HCT116 (cell line): ENCODE results near the gene PREPL. TPM values are rescaled to one million over a fixed set of nuclear protein-coding genes. Genes with fewer than 3 reads are reported as not detected.

Experiments
- ATAC-seq: fragments of 200-7000 bp; cut with Tn5 transposase; 2 replicates; pipeline ENCODE4 v1.9.1; 2020; ENCODE audit warnings: mild to moderate bottlenecking, moderate library complexity
- BruUV-seq: library from RNA; stranded (reverse); fragments of 400-500 nt; replicated peaks from 2 replicates; lab custom pipeline; 2021; lab: Mats Ljungman, UMichigan
- CTCF ChIA-PET: fragments of 300-600 bp; sonication (Branson Sonifier 250); formaldehyde crosslinking; loops from one replicate; lab custom pipeline; 2021; ENCODE audit warnings: antibody characterized with exemption; lab: Charles Lee
- POLR2A ChIA-PET: fragments of 300-600, 350-600 bp; sonication (Branson Sonifier 250); formaldehyde crosslinking; loops from one replicate; lab custom pipeline; 2021; ENCODE audit warnings: antibody characterized with exemption; lab: Charles Lee
- RAD21 ChIA-PET, 2 experiments: fragments of 300-600 bp; sonication (Branson Sonifier 250); formaldehyde crosslinking; loops; one replicate each; lab custom pipeline; 2023; ENCODE audit warnings: low total read pairs in 2 of 2; ENCODE audit not compliant: uncharacterized antibody in 2 of 2, unreplicated experiment in 2 of 2, low non-redundant PET in 1 of 2; lab: Charles Lee
- DNase-seq: peaks from one replicate; pipeline ENCODE4 v3.0.0-alpha.2; 2010; ENCODE audit warnings: low read depth, low spot score
- H2AFZ ChIP-seq: fragments of 200-600 bp; shearing (Covaris generic), sonication (generic); 2 replicates; pipeline ENCODE4 v1.6.1; 2017; ENCODE audit warnings: low read depth, mixed run types, mixed read lengths, antibody characterized with exemption, low read length; ENCODE audit not compliant: poor library complexity, severe bottlenecking
- H3K27ac ChIP-seq: 2 replicates; pipeline ENCODE4 v1.5.1; 2012; ENCODE audit warnings: low read depth, low read length
- H3K27me3 ChIP-seq: fragments of 200-600 bp; sonication (generic); 2 replicates; pipeline ENCODE4 v1.6.1; 2016; ENCODE audit warnings: mixed run types, low read length, mixed read lengths; ENCODE audit not compliant: insufficient read depth
- H3K36me3 ChIP-seq, 2 experiments: fragments of 200-500 bp in 1 of 2; fragments of 200-600 bp in 1 of 2; sonication (Bioruptor generic) in 1 of 2; sonication (generic) in 1 of 2; 2 replicates each; pipeline versions ENCODE4 v1.5.1 to v1.6.1; 2014 to 2016; ENCODE audit warnings: low read length in 2 of 2, inconsistent platforms in 1 of 2, mixed read lengths in 1 of 2, mixed run types in 1 of 2; ENCODE audit not compliant: insufficient read depth in 2 of 2, control insufficient read depth in 1 of 2
- H3K4me1 ChIP-seq, 2 experiments: fragments of 200-600 bp in 1 of 2; sonication (generic) in 1 of 2; 2 replicates each; pipeline versions ENCODE4 v1.5.1 to v1.6.1; 2012 to 2017; ENCODE audit warnings: low read length in 2 of 2, inconsistent platforms in 1 of 2, mild to moderate bottlenecking in 1 of 2, mixed read lengths in 1 of 2, mixed run types in 1 of 2, moderate library complexity in 1 of 2; ENCODE audit not compliant: insufficient read depth in 2 of 2, control insufficient read depth in 1 of 2
- H3K4me2 ChIP-seq: fragments of 200-600 bp; sonication (generic); 2 replicates; pipeline ENCODE4 v1.6.1; 2017; ENCODE audit warnings: mixed run types, low read length, mixed read lengths
- H3K4me3 ChIP-seq, 2 experiments: fragments of 200-600 bp in 1 of 2; sonication (generic) in 1 of 2; replicated peaks in 1 of 2; 2 replicates each; pipeline ENCODE4 v1.5.1; 2011 to 2016; ENCODE audit warnings: low read length in 2 of 2, control low read depth in 1 of 2, low read depth in 1 of 2, mild to moderate bottlenecking in 1 of 2, mixed read lengths in 1 of 2, mixed run types in 1 of 2
- H3K79me2 ChIP-seq: fragments of 200-600 bp; sonication (generic); 2 replicates; pipeline ENCODE4 v1.6.1; 2017; ENCODE audit warnings: mild to moderate bottlenecking, mixed run types, low read length, moderate library complexity, mixed read lengths; ENCODE audit not compliant: insufficient read depth
- H3K9ac ChIP-seq: fragments of 200-600 bp; sonication (generic); 2 replicates; pipeline ENCODE4 v1.6.1; 2016; ENCODE audit warnings: low read length, mixed read lengths
- H3K9me2 ChIP-seq: fragments of 200-600 bp; sonication (generic), shearing (Covaris generic); 2 replicates; pipeline ENCODE4 v1.6.1; 2017; ENCODE audit warnings: mixed run types, mild to moderate bottlenecking, moderate library complexity; ENCODE audit not compliant: insufficient read depth
- H3K9me3 ChIP-seq, 2 experiments: fragments of 200-500 bp in 1 of 2; fragments of 200-600 bp in 1 of 2; sonication (Bioruptor generic) in 1 of 2; sonication (generic) in 1 of 2; 2 replicates each; pipeline ENCODE4 v1.6.1; 2014 to 2017; ENCODE audit warnings: low read length in 2 of 2, mixed read lengths in 2 of 2, inconsistent platforms in 1 of 2, low read depth in 1 of 2, mild to moderate bottlenecking in 1 of 2, mixed run types in 1 of 2, moderate library complexity in 1 of 2; ENCODE audit not compliant: control insufficient read depth in 1 of 2, insufficient read depth in 1 of 2
- H4K20me1 ChIP-seq: fragments of 200-600 bp; sonication (generic), shearing (Covaris generic); 2 replicates; pipeline ENCODE4 v1.6.1; 2017; ENCODE audit warnings: mixed run types, mild to moderate bottlenecking, moderate library complexity; ENCODE audit not compliant: insufficient read depth
- EGR1 ChIP-seq: IDR thresholded peaks from 2 replicates; pipeline ENCODE4 v1.6.1; 2012; ENCODE audit warnings: low read depth
- SP1 ChIP-seq: IDR thresholded peaks from 2 replicates; pipeline ENCODE4 v1.6.1; 2012; ENCODE audit warnings: low read depth
- SRF ChIP-seq: IDR thresholded peaks from 2 replicates; pipeline ENCODE4 v1.6.1; 2012; ENCODE audit warnings: low read depth
- YY1 ChIP-seq: IDR thresholded peaks from 2 replicates; pipeline ENCODE4 v1.6.1; 2011; ENCODE audit warnings: low read length, low read depth, moderate library complexity, mild to moderate bottlenecking; ENCODE audit not compliant: insufficient replicate concordance; ENCODE audit errors: extremely low read depth
- ZFX ChIP-seq: fragments of 450-650 bp; IDR thresholded peaks from 2 replicates; pipeline ENCODE4 v1.6.1; 2017
- intact Hi-C: fragments of 100-400 bp; cut with micrococcal nuclease; formaldehyde crosslinking; loops from 2 replicates; pipeline ENCODE4 v1.10.0; 2022
- total RNA-seq: library from RNA; stranded (reverse); gene quantifications from one replicate; pipeline ENCODE4 v1.2.1, GENCODE V29; 2021; ENCODE audit not compliant: unreplicated experiment

The PREPL gene
- total RNA-seq, 1 experiment from 2014 or later: 31.1 TPM

GRCh38 chr2:44267796-44268648 lies 93.3 kb downstream of the PREPL start:
- H2AFZ ChIP-seq: no peak overlapping the region
- H3K27ac ChIP-seq: no peak overlapping the region
- no peaks in the 10 kb centered on the region for H3K9me2 ChIP-seq
- intact Hi-C loops: no loop called here
- RAD21 ChIA-PET: no interaction called here
- no peaks in the 10 kb centered on the region for H3K9me3 ChIP-seq
- no peaks in the 10 kb centered on the region for H3K36me3 ChIP-seq
- no peaks in the 10 kb centered on the region for H3K4me1 ChIP-seq
- H3K79me2 ChIP-seq: no peaks in the 10 kb centered on the region
- H3K27me3 ChIP-seq: no peaks in the 10 kb centered on the region
- BruUV-seq: no TSS peak
- no peak overlapping the region for H3K4me3 ChIP-seq
- POLR2A ChIA-PET: no interaction called here
- CTCF ChIA-PET: interaction anchor here (1.6 kb wide), 1 partner anchor 25 kb away, joined by 3 read pairs; no protein-coding TSS in a partner anchor
- H3K4me2 ChIP-seq: no peak overlapping the region
- TF ChIP-seq SP1: no peak
- TF ChIP-seq YY1: no peak
- TF ChIP-seq ZFX: no peak
- TF ChIP-seq SRF: no peak
- TF ChIP-seq EGR1: no peak
- no peaks in the 10 kb centered on the region for H4K20me1 ChIP-seq
- DNase-seq (no peak), ATAC-seq (no peak)
- H3K9ac ChIP-seq: no peak overlapping the region

Other genes starting within 250 kb of the PREPL start
- gene PPM1B, start 192.6 kb downstream of the PREPL start, total RNA-seq: 36.9 TPM
- gene SLC3A1, start 86.0 kb downstream of the PREPL start, total RNA-seq: not detected
- 10.6 TPM for gene CAMKMT, start 453 bp upstream of the PREPL start, total RNA-seq